Stimulated activated CD4-positive, alpha-beta T cell treated with anti-CD3 and anti-CD28 coated beads, Interleukin-12 subunit alpha, Interleukin-12 subunit beta, amount 100 ng/mL, for 4 hours (primary cell): Measurements from ENCODE around the gene PSD4.
A peak's percentile ranks its signal among the peaks of the same experiment; 100 is the strongest.

Experiments used
- DNase-seq: peaks from one replicate; pipeline ENCODE4 v3.0.0-alpha.2; 2020

PSD4 gene

DNA sequence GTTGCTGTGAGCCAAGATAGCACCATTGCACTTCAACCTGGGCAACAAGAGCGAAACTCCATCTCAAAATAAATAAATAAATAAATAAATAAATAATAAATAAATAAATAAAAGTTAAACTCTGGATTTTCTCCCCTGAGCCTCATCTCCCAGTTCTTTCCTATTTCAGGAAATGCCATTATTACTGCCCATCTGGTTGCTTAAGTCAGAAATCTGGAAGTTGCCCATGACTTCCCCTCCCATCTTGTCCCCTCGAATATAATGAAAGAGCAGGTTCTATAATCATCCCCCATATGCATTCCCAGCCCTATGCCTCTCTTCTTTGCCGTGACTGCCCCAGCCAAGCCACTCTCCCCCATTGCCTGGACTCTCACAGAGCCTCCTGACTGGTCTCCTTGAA lies 4.2 kb upstream of the PSD4 start:
- no peak for DNase-seq

DNA sequence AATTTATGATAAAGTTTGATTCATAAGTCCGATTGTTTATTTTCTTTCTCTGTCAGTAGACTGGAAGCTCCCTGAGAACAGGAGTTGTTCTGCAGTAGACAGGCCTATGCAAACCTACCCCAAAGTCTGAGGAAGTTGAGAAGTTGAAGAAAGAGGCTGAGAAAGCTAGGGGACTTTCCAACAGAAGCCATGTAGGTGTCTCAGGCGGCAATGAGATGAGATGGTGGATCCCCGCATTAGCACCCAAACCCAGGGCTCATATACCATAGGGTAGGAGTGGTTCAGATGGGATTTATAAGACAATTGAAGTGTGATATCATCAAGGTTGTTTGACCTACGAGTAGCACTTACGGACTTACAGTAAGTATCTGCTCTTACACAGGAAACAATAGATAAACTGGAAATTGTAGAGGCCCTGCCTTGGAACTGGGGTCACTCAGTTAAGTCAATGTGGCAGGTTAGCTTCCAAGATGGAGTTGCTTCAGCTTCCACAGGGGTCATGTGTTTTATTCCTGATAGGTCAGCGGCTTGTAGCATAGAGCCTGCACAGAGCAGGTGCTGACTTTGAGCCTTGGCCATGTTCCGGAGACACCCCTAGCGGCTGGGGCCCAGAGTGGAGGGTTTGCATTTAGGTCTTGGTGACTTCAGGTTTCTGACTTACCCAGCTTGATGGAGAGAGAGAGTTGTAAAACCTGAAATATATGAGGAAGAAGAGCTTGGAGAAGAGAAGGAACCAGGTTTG lies 2.3 kb upstream of the PSD4 start:
- DNase-seq, result no peak

DNA sequence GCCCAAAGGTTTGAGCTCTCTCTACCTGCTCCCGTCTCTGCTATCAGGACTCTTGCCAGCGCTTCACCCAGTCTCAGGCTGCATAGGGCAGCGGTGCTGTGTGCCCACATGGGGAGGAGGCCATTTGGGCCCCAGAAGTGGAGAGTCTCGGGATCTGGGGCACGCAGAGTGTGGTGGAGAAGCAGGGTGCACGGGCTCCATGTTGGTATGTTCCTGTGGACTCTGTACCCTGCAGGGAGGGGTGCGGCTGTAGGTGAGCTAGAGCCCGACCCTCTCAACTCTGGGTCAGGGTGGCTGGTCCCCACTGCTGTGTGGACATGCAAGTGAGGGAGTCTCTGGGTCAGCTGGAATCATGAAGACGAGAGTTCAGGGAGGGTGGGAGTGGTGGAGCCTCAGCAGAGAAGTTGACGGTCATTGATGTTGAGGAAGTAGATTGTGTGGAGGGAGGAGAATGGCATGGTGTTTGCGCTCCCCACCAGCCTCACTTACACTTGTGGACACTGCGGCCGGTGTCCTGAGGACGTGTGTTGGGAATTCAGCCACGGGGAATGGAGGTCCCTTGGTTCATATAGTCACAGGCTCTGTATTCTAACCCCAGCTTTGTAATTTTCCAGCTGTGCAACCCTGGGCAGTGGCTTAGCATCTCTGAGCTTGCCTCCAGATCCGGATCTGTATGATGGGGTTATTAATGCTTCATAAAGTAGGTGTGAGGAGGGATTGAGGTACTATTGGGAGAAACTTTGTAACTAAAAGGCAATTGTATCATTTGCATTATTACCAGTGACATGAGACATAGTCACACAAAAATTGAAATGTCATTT lies 840 bp upstream of the PSD4 start:
- no peak for DNase-seq

DNA sequence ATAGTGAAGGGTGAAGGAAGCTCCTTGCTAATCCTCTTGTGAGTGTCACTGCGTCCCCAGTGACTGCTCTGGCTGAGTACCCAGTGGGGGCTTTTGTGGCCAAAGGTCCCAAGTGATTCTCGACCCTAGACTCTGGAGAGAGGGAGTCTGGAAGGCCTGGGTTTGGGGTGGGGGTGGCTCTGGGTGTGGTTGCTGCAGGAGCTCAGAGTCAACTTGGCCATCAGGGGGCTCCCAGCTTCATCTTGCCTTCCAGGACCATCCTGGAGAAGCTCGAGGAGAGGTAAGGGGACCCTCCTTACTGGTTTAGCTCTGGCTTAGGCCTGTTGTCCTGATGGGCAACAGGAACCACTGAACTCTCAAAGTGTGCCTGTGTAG lies 592 bp downstream of the PSD4 start:
- DNase-seq, result no peak

DNA sequence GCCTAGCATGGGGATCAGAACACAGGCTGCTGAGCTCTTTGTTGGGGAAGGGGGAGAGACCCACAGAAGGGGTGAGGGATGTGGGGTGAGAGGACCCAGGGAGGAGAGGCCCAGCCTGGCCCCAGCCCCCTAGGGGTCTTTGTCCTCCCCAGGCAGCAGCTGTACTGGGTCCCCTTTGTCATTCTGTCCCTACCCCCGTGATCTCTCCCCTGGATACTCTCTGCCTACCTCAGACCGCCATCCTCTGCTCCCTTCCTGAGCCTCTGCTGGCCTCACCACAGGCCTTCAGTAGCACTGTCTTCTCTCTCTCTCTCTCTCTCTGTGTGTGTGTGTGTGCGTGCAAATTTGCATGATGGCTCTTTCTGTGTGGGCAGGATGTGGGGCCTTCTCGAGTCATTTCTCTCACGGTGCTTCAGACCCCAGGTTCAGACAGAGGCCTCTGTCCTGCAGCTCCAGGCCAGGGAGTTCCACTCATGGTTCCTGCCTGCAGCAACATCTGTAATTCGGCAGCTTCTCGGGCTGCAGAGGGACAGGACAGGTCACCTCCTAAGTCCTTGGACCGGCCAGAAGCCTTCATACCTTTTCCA lies 1.4 kb downstream of the PSD4 start:
- DNase-seq, result peak; percentile 30

GRCh38 chr2:113175736-113176695 lies 2.2 kb downstream of the PSD4 start:
- DNase-seq, result no peak

- DNase-seq, result no peak
Measured at GRCh38 chr2:113176696-113177355, 3.1 kb downstream of the PSD4 start.

- DNase-seq, result no peak
Measured at GRCh38 chr2:113178069-113178746, 4.4 kb downstream of the PSD4 start.

DNA sequence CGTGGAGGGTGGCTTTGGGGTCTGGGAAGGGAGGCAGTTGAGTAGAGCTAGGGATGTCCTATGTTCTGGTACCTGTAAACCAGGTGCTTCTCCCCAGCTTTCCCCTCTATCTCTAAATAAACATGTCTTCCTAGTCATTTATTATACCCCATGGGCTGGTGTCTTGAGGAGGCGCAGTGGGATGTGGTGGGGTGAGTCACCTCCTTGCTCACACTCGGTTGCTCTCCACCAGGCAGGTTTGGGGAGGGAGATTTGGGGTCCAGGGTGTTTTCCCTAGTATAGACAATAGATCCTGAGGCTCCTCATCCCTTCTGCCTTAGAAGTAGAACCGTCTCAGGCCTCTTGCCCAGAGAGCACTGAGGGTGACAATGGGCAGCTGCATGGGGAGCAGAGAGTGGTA lies 5.1 kb downstream of the PSD4 start:
- DNase-seq, result peak; percentile 45

- no peak for DNase-seq
Measured at GRCh38 chr2:113179446-113180045, 5.8 kb downstream of the PSD4 start.

- DNase-seq, result no peak
Measured at GRCh38 chr2:113180131-113180946, 6.6 kb downstream of the PSD4 start.

- DNase-seq, result no peak
Measured at GRCh38 chr2:113181258-113182051, 7.7 kb downstream of the PSD4 start.

DNA sequence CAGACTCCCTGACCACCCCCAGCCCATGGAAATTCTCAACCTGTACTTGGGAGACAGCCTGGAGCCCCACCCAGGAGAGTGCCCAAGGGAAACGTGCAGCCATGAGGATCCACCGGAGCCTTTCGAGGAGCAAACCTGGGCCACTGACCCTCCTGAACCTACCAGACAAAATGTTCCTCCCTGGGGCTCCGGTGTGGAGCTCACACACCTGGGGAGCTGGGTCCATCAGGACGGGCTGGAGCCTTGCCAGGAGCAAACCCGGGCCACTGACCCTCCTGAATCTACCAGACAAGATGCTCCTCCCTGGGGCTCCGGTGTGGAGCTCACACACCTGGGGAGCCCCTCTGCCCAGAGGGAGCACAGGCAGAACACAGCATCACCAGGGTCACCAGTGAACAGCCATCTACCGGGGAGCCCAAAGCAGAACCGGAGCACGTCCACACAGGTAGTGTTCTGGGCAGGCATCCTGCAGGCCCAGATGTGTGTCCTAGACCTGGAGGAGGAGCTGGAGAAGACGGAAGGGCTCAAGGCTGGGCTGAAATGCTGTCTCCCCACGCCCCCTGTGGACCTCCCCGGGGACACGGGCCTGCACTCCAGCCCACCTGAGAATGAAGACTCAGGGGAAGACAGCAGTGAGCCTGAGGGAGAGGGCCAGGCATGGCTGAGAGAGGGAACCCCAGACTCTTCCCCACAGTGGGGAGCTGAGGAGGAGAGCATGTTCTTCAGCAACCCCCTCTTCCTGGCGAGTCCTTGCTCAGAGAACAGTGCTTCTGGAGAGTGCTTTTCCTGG lies 8.9 kb downstream of the PSD4 start:
- DNase-seq, result no peak

- DNase-seq, result no peak
Measured at GRCh38 chr2:113183264-113183663, 9.5 kb downstream of the PSD4 start.

GRCh38 chr2:113183703-113184102 lies 9.9 kb downstream of the PSD4 start:
- DNase-seq, result no peak

DNA sequence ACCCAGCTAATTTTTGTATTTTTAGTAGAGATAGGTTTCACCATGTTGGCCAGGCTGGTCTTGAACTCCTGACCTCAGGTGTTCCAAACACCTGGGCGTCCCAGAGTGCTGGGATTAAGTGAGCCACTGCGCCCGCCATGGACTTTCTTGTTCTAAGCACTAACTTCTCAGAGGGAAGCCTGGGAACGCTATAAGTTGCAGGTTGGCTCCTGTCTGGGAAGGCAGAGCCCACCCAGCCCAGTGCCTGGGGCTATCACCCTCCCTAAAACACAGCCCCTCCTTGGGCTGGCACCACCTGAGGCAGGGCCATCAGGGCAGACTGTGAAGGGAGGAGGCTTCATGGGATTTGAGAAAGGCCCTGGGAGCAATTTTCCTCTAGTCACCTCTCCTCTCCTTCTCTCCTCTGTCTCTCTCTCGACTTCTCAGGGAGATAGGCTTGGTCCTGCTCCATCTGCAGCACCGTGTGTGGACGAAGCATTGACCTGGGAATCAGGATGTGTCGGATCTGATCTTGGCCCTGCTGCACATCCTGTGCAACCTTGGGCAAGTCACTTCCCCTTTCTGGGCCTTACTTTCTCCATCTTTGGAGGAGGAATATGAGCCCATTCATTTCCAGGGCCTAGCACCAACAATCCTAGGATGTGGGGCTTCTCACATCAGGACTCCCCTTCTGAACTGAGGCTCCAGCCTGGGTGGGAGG lies 10.9 kb downstream of the PSD4 start:
- no peak for DNase-seq

DNA sequence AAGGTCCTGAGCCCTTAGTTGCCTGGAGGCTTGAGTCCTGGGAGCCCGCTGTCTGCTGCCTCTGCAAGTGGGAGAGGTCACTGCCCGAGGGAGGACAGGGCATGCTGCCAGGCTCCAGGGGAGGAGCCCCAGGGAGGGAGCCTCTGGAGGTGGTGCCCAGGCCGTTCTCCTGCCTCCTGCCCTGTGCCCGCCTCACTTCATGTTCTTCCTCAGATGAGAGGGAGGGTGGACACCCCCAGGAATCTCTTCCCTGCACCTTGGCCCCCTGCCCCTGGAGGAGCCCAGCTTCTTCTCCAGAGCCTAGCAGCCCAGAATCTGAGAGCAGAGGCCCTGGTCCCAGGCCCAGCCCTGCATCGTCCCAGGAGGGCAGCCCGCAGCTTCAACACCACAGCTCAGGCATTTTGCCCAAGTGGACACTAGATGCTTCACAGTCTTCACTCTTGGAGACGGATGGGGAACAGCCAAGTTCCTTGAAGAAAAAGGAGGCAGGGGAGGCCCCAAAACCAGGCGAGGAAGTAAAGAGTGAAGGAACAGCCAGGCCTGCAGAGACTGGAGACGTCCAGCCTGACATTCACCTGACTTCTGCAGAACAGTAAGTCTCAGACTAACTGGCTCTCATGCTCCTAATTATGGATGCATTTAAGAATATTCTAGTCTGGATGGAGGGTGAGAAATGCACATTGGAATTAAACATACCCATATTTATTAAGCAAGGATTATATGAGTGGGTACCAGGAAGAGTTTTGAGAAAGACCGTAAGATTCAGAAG lies 12.1 kb downstream of the PSD4 start:
- no peak for DNase-seq
